ENCODE results near the gene C1QTNF9. TPM values are rescaled to one million over a fixed set of nuclear protein-coding genes. Genes with fewer than 3 reads are reported as not detected.
A peak's percentile ranks its signal among the peaks of the same experiment; 100 is the strongest.

C1QTNF9 gene
- total and polyA plus RNA-seq, 2 of the 4 experiments (the other 2 are of a cell fraction), result 0.18 to 0.21 TPM

- POLR2A ChIA-PET (ENCODE audit: unreplicated experiment), result interaction anchor here (0.7 kb wide), 1 partner anchor 15 kb away, joined by 3 read pairs; no protein-coding TSS in a partner anchor
- H2BK20ac ChIP-seq (ENCODE audit: low read depth, low read length), result no peak overlapping the region
- no peak overlapping the region for H3K9ac ChIP-seq (ENCODE audit: low read depth, low read length)
- BruUV-seq (replicated peaks), result no TSS peak
- intact Hi-C loops (cut with micrococcal nuclease), result no loop called here
- H2BK15ac ChIP-seq (ENCODE audit: low read depth, low read length), result no peak overlapping the region
- H3K14ac ChIP-seq (replicated peaks; ENCODE audit: low read depth, low read length), result no peak overlapping the region
- H3K4me3 ChIP-seq (ENCODE audit: insufficient read depth, low read depth, low read length), result no peak overlapping the region
- H3K4me2 ChIP-seq (ENCODE audit: low read depth, low read length), result no peak overlapping the region
- CTCF ChIA-PET, result interaction anchor here (0.6 kb wide), 1 partner anchor 124 kb away, joined by 3 read pairs; no protein-coding TSS in a partner anchor
- dilution Hi-C loops (cut with HindIII; ENCODE audit: low sequenced_read_pairs, unreplicated experiment), result no loop called here
- H3K27me3 ChIP-seq (ENCODE audit: control insufficient read depth, insufficient read depth, low read length), result no peaks in the 10 kb centered on the region
- H4K8ac ChIP-seq (ENCODE audit: low read depth in 2 of 2, low read length in 2 of 2), result no peak overlapping the region
- DNase-seq, result peak; percentile 73
- no peak overlapping the region for H3K23ac ChIP-seq (ENCODE audit: low read depth, low read length)
- no peak overlapping the region for H2AFZ ChIP-seq (replicated peaks; ENCODE audit: low read length, poor library complexity)
- H3K56ac ChIP-seq (ENCODE audit: extremely low read depth, insufficient read depth, low read length), result no peak overlapping the region
- peaks cover 0 to 3% of the 10 kb centered on the region in 2 experiments; a peak in 1 of 4 replicates for H3K79me1 ChIP-seq (ENCODE audit: low read depth in 1 of 2, low read length in 2 of 2)
- no peak overlapping the region for H3K18ac ChIP-seq (ENCODE audit: low read depth, low read length)
- H3K9me3 ChIP-seq (ENCODE audit: control insufficient read depth, insufficient read depth, low read length), result no peaks in the 10 kb centered on the region
- no peak overlapping the region for H4K5ac ChIP-seq (ENCODE audit: low read depth, low read length)
- H3K4me1 ChIP-seq (ENCODE audit: control insufficient read depth, insufficient read depth, low read length), result peaks cover 15% of the 10 kb centered on the region
- H2AK5ac ChIP-seq (ENCODE audit: low read depth, low read length), result no peak overlapping the region
- 0 out of 2 replicates have a peak, but pooled peaks have one; percentile 33 for TF ChIP-seq FOS (IDR thresholded peaks at IDR 0.05; ENCODE audit: low read depth, low read length)
- TF ChIP-seq MAZ (IDR thresholded peaks at IDR 0.05; ENCODE audit: borderline replicate concordance, low read depth, low read length), result no peak
- no peak for TF ChIP-seq CHD1 (IDR thresholded peaks at IDR 0.05; ENCODE audit: low read depth, low read length)
- no peak for TF ChIP-seq ELK1 (IDR thresholded peaks at IDR 0.05; ENCODE audit: borderline replicate concordance, low read depth, low read length)
- TF ChIP-seq CEBPB (IDR thresholded peaks at IDR 0.05; ENCODE audit: low read depth, low read length), result peak; percentile 44; the same call in 1 of the 2 replicates
- TF ChIP-seq RFX5 (IDR thresholded peaks at IDR 0.05; ENCODE audit: low read depth, low read length), result no peak
- TF ChIP-seq MXI1 (IDR thresholded peaks at IDR 0.05; ENCODE audit: borderline replicate concordance, low read depth, low read length), result no peak
- no peak for TF ChIP-seq POLR2A (IDR thresholded peaks at IDR 0.05; ENCODE audit: low read depth, low read length)
- TF ChIP-seq NFE2L2 (IDR thresholded peaks at IDR 0.05; ENCODE audit: low read depth, low read length), result no peak
- H3K4ac ChIP-seq (ENCODE audit: low read depth, low read length), result no peak overlapping the region
- no peak overlapping the region for H3K27ac ChIP-seq (ENCODE audit: insufficient read depth, low read length)
- ATAC-seq (ENCODE audit: low read depth), result peak; percentile 82
- no peak overlapping the region; the same call in 1 of the 2 replicates for H2BK120ac ChIP-seq (ENCODE audit: low read depth, low read length)
- peaks cover 13% of the 10 kb centered on the region for H3K9me1 ChIP-seq (ENCODE audit: insufficient read depth, low read length)
- H4K20me1 ChIP-seq (ENCODE audit: insufficient read depth, low read length), result peaks cover 4% of the 10 kb centered on the region; the same call in 1 of the 2 replicates
- no CpG with 5 or more reads among the region's 1 CpG for WGBS, 2 experiments (ENCODE audit: extremely low coverage in 2 of 2, insufficient read length in 1 of 2)
- no peak overlapping the region for H2AK9ac ChIP-seq (replicated peaks; ENCODE audit: low read depth, low read length, poor library complexity)
- H2BK5ac ChIP-seq (ENCODE audit: low read depth, low read length, poor library complexity, severe bottlenecking), result no peak overlapping the region
- no peak overlapping the region for H4K91ac ChIP-seq (ENCODE audit: insufficient read depth, low read depth, low read length)
- in situ Hi-C loops (cut with MboI; ENCODE audit: low sequenced_read_pairs), result no loop called here
- peaks cover 14% of the 10 kb centered on the region for H3K36me3 ChIP-seq (ENCODE audit: control insufficient read depth, insufficient read depth, low read length)
Measured at GRCh38 chr13:24306632-24307031, 2.7 kb upstream of the C1QTNF9 start.

Measured in IMR-90 (cell line).